ENCODE data around the gene TMEM223.

- no peak for TF ChIP-seq EZH2 (optimal IDR thresholded peaks at IDR 0.05; ENCODE audit: low read depth, low read length)
- TF ChIP-seq CTCF (IDR thresholded peaks at IDR 0.05; ENCODE audit: low read length) = no peak
- no peak for TF ChIP-seq EZH2phosphoT487 (IDR thresholded peaks at IDR 0.05; ENCODE audit: low read length)
Measured at GRCh38 chr11:62753736-62754603, 37.8 kb downstream of the TMEM223 start, which contains the start of gene ZBTB3.
